ENCODE results near the gene UBE2O. TPM values are rescaled to one million over a fixed set of nuclear protein-coding genes. Genes with fewer than 3 reads are reported as not detected.

Gene UBE2O
- total and polyA plus RNA-seq, 10 donors, result 7.2 to 55.9 (median 30.4) TPM

GRCh38 chr17:76437467-76438402, 15.2 kb downstream of the UBE2O start:
- DNase-seq, result no peak
- 79 to 92% (median 81%) methylated on average over 13 of the region's 13 CpGs for WGBS, 5 donors
- Histone ChIP-seq H3K27ac (no peak overlapping the region), H3K4me1 (peaks cover 0 to 72% (median 25%) of the 10 kb centered on the region in 6 donors), H3K9me3 (no peaks in the 10 kb centered on the region), H3K4me3 (no peak overlapping the region), H3K36me3 (peaks cover 0 to 10% (median 0%) of the 10 kb centered on the region in 6 donors), H3K27me3 (replicated peaks in 1 of 7) (no peaks in the 10 kb centered on the region)
- intact Hi-C loops (cut with DNase I; ENCODE audit: low total_unique reads), result no loop called here
- TF ChIP-seq, protein P1, sequence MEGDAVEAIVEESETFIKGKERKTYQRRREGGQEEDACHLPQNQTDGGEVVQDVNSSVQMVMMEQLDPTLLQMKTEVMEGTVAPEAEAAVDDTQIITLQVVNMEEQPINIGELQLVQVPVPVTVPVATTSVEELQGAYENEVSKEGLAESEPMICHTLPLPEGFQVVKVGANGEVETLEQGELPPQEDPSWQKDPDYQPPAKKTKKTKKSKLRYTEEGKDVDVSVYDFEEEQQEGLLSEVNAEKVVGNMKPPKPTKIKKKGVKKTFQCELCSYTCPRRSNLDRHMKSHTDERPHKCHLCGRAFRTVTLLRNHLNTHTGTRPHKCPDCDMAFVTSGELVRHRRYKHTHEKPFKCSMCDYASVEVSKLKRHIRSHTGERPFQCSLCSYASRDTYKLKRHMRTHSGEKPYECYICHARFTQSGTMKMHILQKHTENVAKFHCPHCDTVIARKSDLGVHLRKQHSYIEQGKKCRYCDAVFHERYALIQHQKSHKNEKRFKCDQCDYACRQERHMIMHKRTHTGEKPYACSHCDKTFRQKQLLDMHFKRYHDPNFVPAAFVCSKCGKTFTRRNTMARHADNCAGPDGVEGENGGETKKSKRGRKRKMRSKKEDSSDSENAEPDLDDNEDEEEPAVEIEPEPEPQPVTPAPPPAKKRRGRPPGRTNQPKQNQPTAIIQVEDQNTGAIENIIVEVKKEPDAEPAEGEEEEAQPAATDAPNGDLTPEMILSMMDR (IDR thresholded peaks at IDR 0.05 in 8 of 11, conservative IDR thresholded peaks at IDR 0.05 in 3 of 11), result no peak
- no peak for TF ChIP-seq POLR2AphosphoS5 (IDR thresholded peaks at IDR 0.05)
- TF ChIP-seq POLR2A (IDR thresholded peaks at IDR 0.05), result no peak

DNA sequence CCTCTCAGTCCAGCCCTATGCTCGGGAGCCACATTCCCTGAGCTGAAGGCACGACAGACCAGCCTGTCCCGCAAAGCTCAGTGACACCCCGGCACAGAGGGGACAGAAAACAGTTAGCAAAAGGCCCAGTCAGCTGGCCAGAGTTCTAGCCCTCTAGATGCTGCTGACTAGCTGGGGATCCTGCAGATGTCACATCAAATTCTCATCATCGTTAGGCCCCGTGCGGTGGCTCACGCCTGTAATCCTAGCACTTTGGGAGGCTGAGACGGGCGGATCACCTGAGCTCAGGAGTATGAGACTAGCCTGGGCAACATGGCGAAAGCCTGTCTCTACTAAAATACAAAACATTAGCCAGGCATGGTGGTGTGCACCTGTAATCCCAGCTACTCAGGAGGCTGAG, 17.2 kb downstream of the UBE2O start:
- intact Hi-C loops (cut with DNase I; ENCODE audit: low total_unique reads), result no loop called here
- DNase-seq, result no peak
- no peak for TF ChIP-seq POLR2AphosphoS5 (IDR thresholded peaks at IDR 0.05)
- TF ChIP-seq, protein P1 (IDR thresholded peaks at IDR 0.05 in 8 of 11, conservative IDR thresholded peaks at IDR 0.05 in 3 of 11), result no peak
- TF ChIP-seq POLR2A (IDR thresholded peaks at IDR 0.05), result no peak
- H3K27ac ChIP-seq, result no peak overlapping the region
- H3K27me3 ChIP-seq (replicated peaks in 1 of 7), result no peaks in the 10 kb centered on the region
- no peaks in the 10 kb centered on the region for H3K9me3 ChIP-seq
- no peak overlapping the region for H3K4me3 ChIP-seq
- H3K36me3 ChIP-seq, result peaks cover 0 to 10% (median 0%) of the 10 kb centered on the region in 6 donors
- peaks cover 0 to 71% (median 14%) of the 10 kb centered on the region in 6 donors for H3K4me1 ChIP-seq
- 95 to 98% (median 97%) methylated on average over 10 to 11 of the region's 11 CpGs for WGBS, 5 donors

DNA sequence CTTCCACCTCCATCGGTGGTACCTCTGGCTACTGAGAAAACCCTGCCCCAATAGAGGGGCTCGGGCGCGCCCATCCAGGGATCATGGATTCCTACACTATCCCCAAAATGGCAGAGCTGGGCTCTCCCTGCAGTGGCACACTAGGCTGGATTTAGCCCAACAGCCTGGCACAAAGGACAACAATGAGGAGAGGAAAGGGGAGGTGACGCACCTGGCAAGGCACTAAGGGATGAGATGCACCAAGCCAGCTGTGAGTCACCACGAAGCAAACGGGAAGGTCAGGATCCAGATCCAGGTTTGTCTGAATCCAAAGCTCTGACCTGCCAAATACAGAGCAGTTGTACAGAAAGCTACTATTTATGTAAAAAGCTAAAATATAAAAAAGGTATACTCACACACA, 18.1 kb downstream of the UBE2O start:
- Histone ChIP-seq H3K4me3 (no peak overlapping the region), H3K9me3 (no peaks in the 10 kb centered on the region), H3K4me1 (peaks cover 0 to 72% (median 15%) of the 10 kb centered on the region in 6 donors), H3K27me3 (replicated peaks in 1 of 7) (no peaks in the 10 kb centered on the region), H3K36me3 (peaks cover 0 to 10% (median 0%) of the 10 kb centered on the region in 6 donors), H3K27ac (no peak overlapping the region)
- 93 to 97% (median 96%) methylated on average over 7 of the region's 7 CpGs for WGBS, 5 donors
- intact Hi-C loops (cut with DNase I; ENCODE audit: low total_unique reads), result no loop called here
- DNase-seq, result no peak
- TF ChIP-seq POLR2AphosphoS5 (IDR thresholded peaks at IDR 0.05) (no peak), POLR2A (IDR thresholded peaks at IDR 0.05) (no peak)
- TF ChIP-seq, protein P1 (IDR thresholded peaks at IDR 0.05 in 8 of 11, conservative IDR thresholded peaks at IDR 0.05 in 3 of 11), result no peak

- peaks cover 0 to 72% (median 19%) of the 10 kb centered on the region in 6 donors for H3K4me1 ChIP-seq
- no peak for DNase-seq
- H3K36me3 ChIP-seq, result peaks cover 0 to 10% (median 0%) of the 10 kb centered on the region in 6 donors
- H3K9me3 ChIP-seq, result no peaks in the 10 kb centered on the region
- no peaks in the 10 kb centered on the region for H3K27me3 ChIP-seq (replicated peaks in 1 of 7)
- no peak overlapping the region for H3K4me3 ChIP-seq
- intact Hi-C loops (cut with DNase I; ENCODE audit: low total_unique reads), result no loop called here
- WGBS, 5 donors, result 81 to 93% (median 85%) methylated on average over 9 of the region's 9 CpGs
- no peak for TF ChIP-seq POLR2A (IDR thresholded peaks at IDR 0.05)
- TF ChIP-seq POLR2AphosphoS5 (IDR thresholded peaks at IDR 0.05), result no peak
- TF ChIP-seq, protein P1 (IDR thresholded peaks at IDR 0.05 in 8 of 11, conservative IDR thresholded peaks at IDR 0.05 in 3 of 11), result no peak
- peak overlapping the region in 2 of 8 donors; percentile 9 to 33 for H3K27ac ChIP-seq
These were observed 19.3 kb downstream of the UBE2O start for GRCh38 chr17:76433693-76434092.

All from spleen (tissue), 11 donors.